VCaP (cell line): ENCODE measurements around the gene GRM6.

Experiments
- H3K27ac ChIP-seq: fragments of 450-650 bp; 2 replicates; pipeline ENCODE4 v1.5.1; 2017
- TF ChIP-seq, protein P1 (sequence below): fragments of 450-650 bp; conservative IDR thresholded peaks from 2 replicates; pipeline ENCODE4 v1.5.1; 2017; ENCODE audit warnings: mild to moderate bottlenecking, moderate library complexity

GRM6 gene

DNA sequence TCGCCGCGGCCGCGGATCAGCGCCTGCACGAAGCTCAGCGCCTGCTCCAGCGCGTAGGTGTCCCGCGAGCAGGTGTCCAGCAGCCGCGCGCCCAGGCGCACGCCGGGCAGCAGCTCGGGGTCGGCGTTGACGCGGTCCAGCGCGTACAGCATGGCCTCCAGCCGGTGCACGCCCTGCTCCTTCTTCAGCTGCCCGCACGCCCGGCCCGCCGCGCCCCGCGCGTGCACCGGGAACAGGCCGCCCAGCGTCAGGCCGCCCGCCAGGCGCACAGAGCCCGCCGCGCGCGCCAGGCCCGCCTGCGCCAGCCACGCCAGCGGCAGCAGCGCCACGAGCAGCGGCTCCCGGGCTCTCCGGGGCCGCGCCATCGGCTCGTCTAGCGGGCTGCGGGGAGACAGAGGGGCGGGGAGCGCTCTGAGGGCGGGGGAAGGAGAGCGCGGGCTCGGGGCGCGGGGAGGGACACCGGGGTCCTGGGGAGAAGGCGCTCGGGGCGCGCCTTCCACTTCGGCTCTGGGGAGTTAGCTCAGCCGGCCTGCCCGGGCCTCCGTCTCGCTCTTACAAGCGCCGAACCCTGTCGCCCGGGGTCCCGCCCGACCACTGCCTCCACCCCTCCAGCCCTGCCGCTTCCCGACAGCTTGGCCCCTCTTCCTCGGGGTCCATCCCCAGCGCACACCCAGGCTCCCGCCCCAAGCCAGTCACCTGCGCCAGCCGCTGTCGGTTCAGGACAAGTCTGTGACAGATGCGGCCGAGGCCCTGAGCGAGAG, at the start of gene GRM6:
Gene GRM6, minus strand, starts transcription at position 741 of the 761 bp plus-strand sequence. Its CDS starts 376 bp downstream, at position 365.
- TF ChIP-seq, protein P1, sequence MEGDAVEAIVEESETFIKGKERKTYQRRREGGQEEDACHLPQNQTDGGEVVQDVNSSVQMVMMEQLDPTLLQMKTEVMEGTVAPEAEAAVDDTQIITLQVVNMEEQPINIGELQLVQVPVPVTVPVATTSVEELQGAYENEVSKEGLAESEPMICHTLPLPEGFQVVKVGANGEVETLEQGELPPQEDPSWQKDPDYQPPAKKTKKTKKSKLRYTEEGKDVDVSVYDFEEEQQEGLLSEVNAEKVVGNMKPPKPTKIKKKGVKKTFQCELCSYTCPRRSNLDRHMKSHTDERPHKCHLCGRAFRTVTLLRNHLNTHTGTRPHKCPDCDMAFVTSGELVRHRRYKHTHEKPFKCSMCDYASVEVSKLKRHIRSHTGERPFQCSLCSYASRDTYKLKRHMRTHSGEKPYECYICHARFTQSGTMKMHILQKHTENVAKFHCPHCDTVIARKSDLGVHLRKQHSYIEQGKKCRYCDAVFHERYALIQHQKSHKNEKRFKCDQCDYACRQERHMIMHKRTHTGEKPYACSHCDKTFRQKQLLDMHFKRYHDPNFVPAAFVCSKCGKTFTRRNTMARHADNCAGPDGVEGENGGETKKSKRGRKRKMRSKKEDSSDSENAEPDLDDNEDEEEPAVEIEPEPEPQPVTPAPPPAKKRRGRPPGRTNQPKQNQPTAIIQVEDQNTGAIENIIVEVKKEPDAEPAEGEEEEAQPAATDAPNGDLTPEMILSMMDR = no peak

DNA sequence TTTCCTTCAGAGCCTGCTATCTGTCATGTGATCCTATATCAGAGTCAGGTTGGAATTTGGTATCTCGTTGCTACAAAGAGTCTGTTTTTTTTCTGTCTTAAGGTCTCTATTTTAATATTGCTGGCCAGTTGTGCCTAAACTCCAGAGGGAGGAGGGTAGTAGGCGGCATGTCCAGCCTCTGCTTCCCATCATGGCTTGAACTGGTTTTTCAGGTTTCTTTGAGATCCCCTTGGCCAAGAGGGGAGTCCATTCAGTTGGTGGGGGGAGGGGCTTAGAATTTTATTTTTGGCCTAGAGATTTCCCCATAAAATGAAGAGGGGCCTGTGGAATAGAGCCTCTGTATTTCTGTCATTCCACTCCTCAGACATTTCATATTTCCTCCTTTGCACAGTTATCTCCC, 49.6 kb upstream of the GRM6 start:
- TF ChIP-seq, protein P1 = no peak
- H3K27ac ChIP-seq = no peak overlapping the region

More for the DNA sequence above, at the start of gene GRM6:
- H3K27ac ChIP-seq = no peak within 1 kb of the TSS

DNA sequence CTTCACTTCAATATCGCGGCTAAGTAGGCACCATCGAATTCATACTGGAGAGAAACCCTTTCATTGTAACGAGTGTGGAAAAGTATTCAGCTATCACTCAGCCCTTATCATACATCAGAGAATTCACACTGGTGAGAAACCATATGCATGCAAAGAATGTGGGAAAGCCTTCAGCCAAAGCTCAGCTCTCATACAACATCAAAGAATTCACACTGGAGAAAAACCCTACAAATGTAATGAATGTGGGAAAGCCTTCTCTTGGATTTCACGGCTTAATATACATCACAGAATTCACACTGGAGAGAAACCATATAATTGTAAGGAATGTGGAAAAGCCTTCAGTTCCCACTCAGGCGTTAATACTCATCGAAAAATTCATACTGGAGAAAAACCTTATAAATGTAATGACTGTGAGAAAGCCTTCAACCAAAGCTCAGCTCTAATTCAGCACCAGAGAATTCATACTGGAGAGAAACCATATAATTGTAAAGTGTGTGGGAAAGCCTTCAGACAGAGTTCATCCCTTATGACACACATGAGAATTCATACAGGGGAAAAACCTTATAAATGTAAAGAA, 38.0 kb upstream of the GRM6 start:
- TF ChIP-seq, protein P1 = no peak
- H3K27ac ChIP-seq = no peak overlapping the region

- TF ChIP-seq, protein P1 = no peak
- H3K27ac ChIP-seq = peak within 1 kb of the TSS; percentile 64
These were observed 28.5 kb upstream of the GRM6 start, which contains the start of gene ZNF879 for GRCh38 chr5:179023528-179024189. Gene ZNF879 (plus strand): TSS chr5:179023804. CDS start chr5:179025005, 1,201 bp downstream.

GRCh38 chr5:179008667-179009066, 13.5 kb upstream of the GRM6 start:
- TF ChIP-seq, protein P1 = no peak
- H3K27ac ChIP-seq = no peak overlapping the region

GRCh38 chr5:179006564-179006963, 11.4 kb upstream of the GRM6 start:
- TF ChIP-seq, protein P1 = no peak
- H3K27ac ChIP-seq = no peak overlapping the region

DNA sequence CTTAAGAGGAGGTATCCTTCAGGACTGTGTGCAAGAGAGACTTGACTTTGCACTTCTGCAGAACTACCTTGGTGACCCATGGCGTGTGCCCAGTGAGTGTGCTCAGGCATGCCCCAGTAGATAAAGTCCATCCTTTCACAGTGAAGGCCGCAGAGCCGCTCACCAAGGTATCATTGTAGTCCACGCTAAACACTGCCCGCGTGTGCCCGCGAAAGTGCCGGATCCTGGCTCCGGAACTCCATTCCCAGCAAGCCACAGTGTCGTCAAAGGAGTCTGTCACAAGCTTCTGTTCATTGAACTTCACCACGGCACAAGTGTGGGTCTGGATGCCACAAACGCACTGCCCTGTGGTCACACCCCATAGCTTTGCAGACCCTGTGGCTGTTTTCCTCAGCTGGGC, 3.3 kb upstream of the GRM6 start:
- no peak overlapping the region for H3K27ac ChIP-seq
- TF ChIP-seq, protein P1 = no peak
